Thyroid gland (tissue), 4 donors: Measurements from ENCODE around the gene COX6A2.

Experiments
- CTCF ChIP-seq, 6 experiments: fragments of 200-600 bp in 3 of 6; fragments of 450-650 bp in 3 of 6; sonication (generic) in 3 of 6; IDR thresholded peaks; one replicate each; pipeline ENCODE4 v1.5.1; 2016 to 2019; ENCODE audit warnings: antibody characterized with exemption in 6 of 6, mild to moderate bottlenecking in 2 of 6, inconsistent platforms in 1 of 6, moderate library complexity in 1 of 6
- POLR2A ChIP-seq, 2 donors: fragments of 450-650 bp; IDR thresholded peaks; one replicate each; pipeline ENCODE4 v1.6.1; 2017; ENCODE audit warnings: antibody characterized with exemption in 2 of 2, mild to moderate bottlenecking in 2 of 2, moderate library complexity in 1 of 2

GRCh38 chr16:31440516-31441184 lies 12.5 kb upstream of the COX6A2 start:
- TF ChIP-seq CTCF (IDR thresholded peaks at IDR 0.05), result no peak
- TF ChIP-seq POLR2A (IDR thresholded peaks at IDR 0.05), result no peak
